Measurements from ENCODE around the gene AGBL3. TPM values are rescaled to one million over a fixed set of nuclear protein-coding genes. Genes with fewer than 3 reads are reported as not detected.

The AGBL3 gene
- polyA plus RNA-seq, 2 of the 4 experiments (the other 2 are of a cell fraction), result 2.2 to 4.3 TPM

DNA sequence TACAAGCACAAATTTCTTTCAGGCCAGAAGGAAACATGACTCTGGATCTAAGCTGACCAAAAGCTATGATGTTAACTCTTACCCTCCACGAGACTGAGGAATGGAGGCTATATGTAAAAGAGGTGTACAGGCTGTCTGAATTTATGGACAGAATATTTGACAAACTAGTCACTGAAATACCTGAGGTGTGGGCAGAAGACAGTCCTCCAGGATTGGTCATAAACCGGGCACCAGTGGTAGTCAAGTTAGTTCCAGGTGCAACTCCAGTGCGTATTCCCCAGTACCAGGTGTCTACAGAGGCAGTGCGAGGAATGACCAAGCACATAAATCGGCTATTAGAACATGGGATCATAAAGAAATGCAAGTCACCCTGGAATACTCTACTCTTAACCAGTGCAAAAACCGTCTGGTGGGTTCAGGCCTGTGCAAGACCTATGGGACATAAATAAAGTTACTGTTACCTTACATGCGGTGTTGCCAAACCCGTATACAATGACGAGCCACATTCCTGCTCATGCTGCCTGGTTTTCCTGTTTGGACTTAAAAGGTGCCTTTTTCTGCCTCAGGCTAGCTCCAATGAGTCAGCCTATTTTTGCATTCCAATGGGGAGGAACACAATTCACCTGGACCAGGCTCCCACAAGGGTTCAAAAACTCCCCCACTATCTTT lies 190.9 kb downstream of the AGBL3 start:
- Histone ChIP-seq H3K27ac (peak overlapping the region in 1 of 2 experiments; percentile 62; a peak in 2 of 6 replicates), H3K9me3 (no peaks in the 10 kb centered on the region), H3K4me1 (peaks cover 21% of the 10 kb centered on the region), H3K4me3 (no peak overlapping the region), H3K4me2 (0 out of 3 replicates have a peak overlapping the region, but pooled peaks have one; percentile 13)
- TF ChIP-seq NFE2L2 (conservative IDR thresholded peaks at IDR 0.05; ENCODE audit: low read length) (peak; percentile 48; the same call in 1 of the 2 replicates), MYC (IDR thresholded peaks at IDR 0.05; ENCODE audit: borderline replicate concordance, low read length) (no peak), ZFP36 (IDR thresholded peaks at IDR 0.05; ENCODE audit: borderline replicate concordance, partially characterized antibody) (no peak), RCOR1 (IDR thresholded peaks at IDR 0.05; ENCODE audit: low read depth, low read length) (no peak)
- peak in 1 of 2 experiments; percentile 36; a peak in 3 of 6 replicates for ATAC-seq
- CTCF ChIA-PET, result interaction anchor here (0.9 kb wide), 1 partner anchor 32 kb away, joined by 3 read pairs; no protein-coding TSS in a partner anchor
- POLR2A ChIA-PET, result no interaction called here
- 78% methylated on average over 9 of the region's 9 CpGs for WGBS (ENCODE audit: missing lambda C conversion rate)
- peak in 1 of 2 experiments; percentile 27 for DNase-seq (ENCODE audit: low read depth in 1 of 2, low spot score in 1 of 2)
- FAIRE-seq, result no peak

DNA sequence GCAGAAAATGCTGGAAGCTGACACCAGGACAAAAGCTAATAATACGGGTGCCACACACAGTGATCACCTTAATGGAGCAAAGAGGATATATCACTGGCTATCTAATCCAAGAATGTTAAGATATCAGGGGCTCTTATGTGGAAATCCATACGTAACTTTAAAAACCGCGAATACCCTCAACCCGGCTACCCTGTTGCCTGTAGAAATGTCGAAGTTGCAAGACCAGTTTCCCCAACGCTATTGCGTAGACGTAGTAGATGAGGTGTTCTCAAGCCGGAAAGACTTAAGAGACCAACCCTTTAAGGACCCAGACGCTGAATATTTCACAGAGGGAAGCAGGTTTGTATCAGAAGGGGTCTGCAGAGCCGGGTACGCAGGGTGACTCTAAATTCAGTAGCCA lies 192.1 kb downstream of the AGBL3 start:
- H3K4me2 ChIP-seq, result no peak overlapping the region
- TF ChIP-seq, protein P1, sequence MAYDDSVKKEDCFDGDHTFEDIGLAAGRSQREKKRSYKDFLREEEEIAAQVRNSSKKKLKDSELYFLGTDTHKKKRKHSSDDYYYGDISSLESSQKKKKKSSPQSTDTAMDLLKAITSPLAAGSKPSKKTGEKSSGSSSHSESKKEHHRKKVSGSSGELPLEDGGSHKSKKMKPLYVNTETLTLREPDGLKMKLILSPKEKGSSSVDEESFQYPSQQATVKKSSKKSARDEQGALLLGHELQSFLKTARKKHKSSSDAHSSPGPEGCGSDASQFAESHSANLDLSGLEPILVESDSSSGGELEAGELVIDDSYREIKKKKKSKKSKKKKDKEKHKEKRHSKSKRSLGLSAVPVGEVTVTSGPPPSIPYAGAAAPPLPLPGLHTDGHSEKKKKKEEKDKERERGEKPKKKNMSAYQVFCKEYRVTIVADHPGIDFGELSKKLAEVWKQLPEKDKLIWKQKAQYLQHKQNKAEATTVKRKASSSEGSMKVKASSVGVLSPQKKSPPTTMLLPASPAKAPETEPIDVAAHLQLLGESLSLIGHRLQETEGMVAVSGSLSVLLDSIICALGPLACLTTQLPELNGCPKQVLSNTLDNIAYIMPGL (CRISPR knock-in tag; IDR thresholded peaks at IDR 0.05; ENCODE audit: borderline replicate concordance), result no peak
- TF ChIP-seq EHF (CRISPR knock-in tag; IDR thresholded peaks at IDR 0.05), result no peak
- TF ChIP-seq, protein P2, sequence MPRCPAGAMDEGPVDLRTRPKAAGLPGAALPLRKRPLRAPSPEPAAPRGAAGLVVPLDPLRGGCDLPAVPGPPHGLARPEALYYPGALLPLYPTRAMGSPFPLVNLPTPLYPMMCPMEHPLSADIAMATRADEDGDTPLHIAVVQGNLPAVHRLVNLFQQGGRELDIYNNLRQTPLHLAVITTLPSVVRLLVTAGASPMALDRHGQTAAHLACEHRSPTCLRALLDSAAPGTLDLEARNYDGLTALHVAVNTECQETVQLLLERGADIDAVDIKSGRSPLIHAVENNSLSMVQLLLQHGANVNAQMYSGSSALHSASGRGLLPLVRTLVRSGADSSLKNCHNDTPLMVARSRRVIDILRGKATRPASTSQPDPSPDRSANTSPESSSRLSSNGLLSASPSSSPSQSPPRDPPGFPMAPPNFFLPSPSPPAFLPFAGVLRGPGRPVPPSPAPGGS (IDR thresholded peaks at IDR 0.05), result no peak
- no peak for TF ChIP-seq MYC (IDR thresholded peaks at IDR 0.05; ENCODE audit: borderline replicate concordance, low read length)
- TF ChIP-seq ESRRA (IDR thresholded peaks at IDR 0.05; ENCODE audit: borderline replicate concordance, low read length), result no peak
- TF ChIP-seq HOXB13 (CRISPR knock-in tag; IDR thresholded peaks at IDR 0.05; ENCODE audit: low read depth), result no peak
- no peak for TF ChIP-seq JUNB (IDR thresholded peaks at IDR 0.05)
- TF ChIP-seq CHD4 (IDR thresholded peaks at IDR 0.05; ENCODE audit: borderline replicate concordance), result no peak
- TF ChIP-seq FOSB (CRISPR knock-in tag; IDR thresholded peaks at IDR 0.05), result no peak
- no peak for TF ChIP-seq EP300 (IDR thresholded peaks at IDR 0.05)
- TF ChIP-seq NFE2L2 (conservative IDR thresholded peaks at IDR 0.05; ENCODE audit: low read length), result no peak
- TF ChIP-seq, protein P3, sequence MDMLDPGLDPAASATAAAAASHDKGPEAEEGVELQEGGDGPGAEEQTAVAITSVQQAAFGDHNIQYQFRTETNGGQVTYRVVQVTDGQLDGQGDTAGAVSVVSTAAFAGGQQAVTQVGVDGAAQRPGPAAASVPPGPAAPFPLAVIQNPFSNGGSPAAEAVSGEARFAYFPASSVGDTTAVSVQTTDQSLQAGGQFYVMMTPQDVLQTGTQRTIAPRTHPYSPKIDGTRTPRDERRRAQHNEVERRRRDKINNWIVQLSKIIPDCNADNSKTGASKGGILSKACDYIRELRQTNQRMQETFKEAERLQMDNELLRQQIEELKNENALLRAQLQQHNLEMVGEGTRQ (IDR thresholded peaks at IDR 0.05), result no peak
- TF ChIP-seq, protein P4, sequence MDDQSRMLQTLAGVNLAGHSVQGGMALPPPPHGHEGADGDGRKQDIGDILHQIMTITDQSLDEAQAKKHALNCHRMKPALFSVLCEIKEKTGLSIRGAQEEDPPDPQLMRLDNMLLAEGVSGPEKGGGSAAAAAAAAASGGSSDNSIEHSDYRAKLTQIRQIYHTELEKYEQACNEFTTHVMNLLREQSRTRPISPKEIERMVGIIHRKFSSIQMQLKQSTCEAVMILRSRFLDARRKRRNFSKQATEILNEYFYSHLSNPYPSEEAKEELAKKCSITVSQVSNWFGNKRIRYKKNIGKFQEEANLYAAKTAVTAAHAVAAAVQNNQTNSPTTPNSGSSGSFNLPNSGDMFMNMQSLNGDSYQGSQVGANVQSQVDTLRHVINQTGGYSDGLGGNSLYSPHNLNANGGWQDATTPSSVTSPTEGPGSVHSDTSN (IDR thresholded peaks at IDR 0.05), result no peak
- H3K4me1 ChIP-seq, result peaks cover 14% of the 10 kb centered on the region
- DNase-seq (ENCODE audit: low read depth in 1 of 2, low spot score in 1 of 2) (no peak), ATAC-seq (no peak), FAIRE-seq (no peak)
- H3K4me3 ChIP-seq, result no peak overlapping the region
- no peak overlapping the region for H3K27ac ChIP-seq
- no peaks in the 10 kb centered on the region for H3K9me3 ChIP-seq
- ChIA-PET CTCF (interaction anchor here (0.8 to 4.3 kb wide), 5 partner anchors 8 to 176 kb away, joined by 3 to 26 read pairs (median 4); partner anchors contain the start of gene CYREN), POLR2A (no interaction called here)
- 86% methylated on average over 13 of the region's 13 CpGs for WGBS (ENCODE audit: missing lambda C conversion rate)

DNA sequence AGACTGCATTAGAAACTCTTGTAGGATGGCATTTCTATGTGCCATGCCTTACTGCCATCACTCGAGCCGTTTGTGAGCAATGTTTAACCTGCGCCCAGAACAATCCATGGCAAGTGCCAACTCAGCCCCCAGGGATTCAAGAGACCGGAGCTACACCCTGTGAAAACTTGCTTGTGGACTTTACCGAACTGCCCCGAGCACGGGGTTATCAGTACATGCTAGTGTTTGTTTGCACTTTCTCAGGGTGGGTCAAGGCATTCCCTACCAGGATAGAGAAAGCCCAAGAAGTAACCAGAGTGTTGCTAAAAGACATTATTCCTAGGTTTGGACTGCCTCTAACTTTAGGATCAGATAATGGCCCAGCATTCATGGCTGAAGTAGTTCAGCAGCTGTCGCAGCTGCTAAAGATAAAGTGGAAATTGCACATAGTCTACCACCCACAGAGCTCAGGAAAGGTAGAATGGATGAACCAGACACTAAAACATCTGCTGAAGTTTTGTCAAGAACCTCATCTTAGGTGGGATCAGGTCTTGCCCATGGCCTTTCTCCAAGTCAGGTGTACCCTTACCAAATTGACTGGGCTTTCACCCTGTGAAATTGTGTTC lies 193.1 kb downstream of the AGBL3 start:
- WGBS (ENCODE audit: missing lambda C conversion rate), result 96% methylated on average over 8 of the region's 8 CpGs
- FAIRE-seq (no peak), ATAC-seq (no peak), DNase-seq (ENCODE audit: low read depth in 1 of 2, low spot score in 1 of 2) (no peak)
- TF ChIP-seq, protein P1 (CRISPR knock-in tag; IDR thresholded peaks at IDR 0.05; ENCODE audit: borderline replicate concordance), result no peak
- TF ChIP-seq, protein P5, sequence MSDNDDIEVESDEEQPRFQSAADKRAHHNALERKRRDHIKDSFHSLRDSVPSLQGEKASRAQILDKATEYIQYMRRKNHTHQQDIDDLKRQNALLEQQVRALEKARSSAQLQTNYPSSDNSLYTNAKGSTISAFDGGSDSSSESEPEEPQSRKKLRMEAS (IDR thresholded peaks at IDR 0.05), result no peak
- no peak for TF ChIP-seq PHF8 (IDR thresholded peaks at IDR 0.05; ENCODE audit: borderline replicate concordance, low read depth)
- TF ChIP-seq NPAS2 (CRISPR knock-in tag; IDR thresholded peaks at IDR 0.05; ENCODE audit: borderline replicate concordance), result no peak
- TF ChIP-seq, protein P6, sequence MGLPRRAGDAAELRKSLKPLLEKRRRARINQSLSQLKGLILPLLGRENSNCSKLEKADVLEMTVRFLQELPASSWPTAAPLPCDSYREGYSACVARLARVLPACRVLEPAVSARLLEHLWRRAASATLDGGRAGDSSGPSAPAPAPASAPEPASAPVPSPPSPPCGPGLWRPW (IDR thresholded peaks at IDR 0.05), result no peak
- no peak for TF ChIP-seq RAD21 (conservative IDR thresholded peaks at IDR 0.05 in 1 of 2, IDR thresholded peaks at IDR 0.05 in 1 of 2)
- Histone ChIP-seq H3K4me3 (no peak overlapping the region), H3K9me3 (no peaks in the 10 kb centered on the region), H3K27ac (no peak overlapping the region), H3K4me2 (no peak overlapping the region), H3K4me1 (peaks cover 14% of the 10 kb centered on the region)
- ChIA-PET CTCF (interaction anchor here (0.6 to 4.3 kb wide), 4 partner anchors 8 to 194 kb away, joined by 3 to 26 read pairs (median 4); partner anchors contain the start of gene CYREN), POLR2A (interaction anchor here (1.8 kb wide), 1 partner anchor 8 kb away, joined by 6 read pairs; no protein-coding TSS in a partner anchor)
